Measurements from ENCODE around the gene PRKG1.

PRKG1 gene

DNA sequence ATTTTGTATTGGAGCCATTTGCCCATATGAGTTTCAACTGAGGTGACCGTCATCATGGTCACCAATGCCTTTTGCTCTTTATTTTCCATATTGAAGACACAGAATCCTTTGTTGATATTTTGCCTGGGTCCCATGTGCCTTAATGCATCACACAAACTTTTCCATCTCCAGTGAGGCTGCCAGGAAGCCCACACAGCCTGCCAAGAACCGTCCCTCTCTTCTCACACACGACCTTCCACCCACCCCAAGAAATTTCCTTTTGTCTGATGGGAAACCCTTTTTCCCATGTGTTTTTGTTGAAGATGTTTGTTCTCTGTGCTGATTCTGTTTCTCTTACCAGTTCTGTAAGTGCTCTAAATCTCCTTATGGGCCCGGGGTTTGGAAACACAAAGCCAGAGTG is 456.3 kb downstream of the PRKG1 start:
- TF ChIP-seq EZH2phosphoT487 (IDR thresholded peaks at IDR 0.05; ENCODE audit: borderline replicate concordance), result no peak
- TF ChIP-seq, protein P1, sequence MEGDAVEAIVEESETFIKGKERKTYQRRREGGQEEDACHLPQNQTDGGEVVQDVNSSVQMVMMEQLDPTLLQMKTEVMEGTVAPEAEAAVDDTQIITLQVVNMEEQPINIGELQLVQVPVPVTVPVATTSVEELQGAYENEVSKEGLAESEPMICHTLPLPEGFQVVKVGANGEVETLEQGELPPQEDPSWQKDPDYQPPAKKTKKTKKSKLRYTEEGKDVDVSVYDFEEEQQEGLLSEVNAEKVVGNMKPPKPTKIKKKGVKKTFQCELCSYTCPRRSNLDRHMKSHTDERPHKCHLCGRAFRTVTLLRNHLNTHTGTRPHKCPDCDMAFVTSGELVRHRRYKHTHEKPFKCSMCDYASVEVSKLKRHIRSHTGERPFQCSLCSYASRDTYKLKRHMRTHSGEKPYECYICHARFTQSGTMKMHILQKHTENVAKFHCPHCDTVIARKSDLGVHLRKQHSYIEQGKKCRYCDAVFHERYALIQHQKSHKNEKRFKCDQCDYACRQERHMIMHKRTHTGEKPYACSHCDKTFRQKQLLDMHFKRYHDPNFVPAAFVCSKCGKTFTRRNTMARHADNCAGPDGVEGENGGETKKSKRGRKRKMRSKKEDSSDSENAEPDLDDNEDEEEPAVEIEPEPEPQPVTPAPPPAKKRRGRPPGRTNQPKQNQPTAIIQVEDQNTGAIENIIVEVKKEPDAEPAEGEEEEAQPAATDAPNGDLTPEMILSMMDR (conservative IDR thresholded peaks at IDR 0.05; ENCODE audit: low read length), result no peak
- Histone ChIP-seq H3F3A (ENCODE audit: low read depth) (no peaks in the 10 kb centered on the region), H4K20me1 (ENCODE audit: insufficient read depth, low read length, poor library complexity, severe bottlenecking) (no peaks in the 10 kb centered on the region), H2AFZ (ENCODE audit: low read length) (no peak overlapping the region), H3K36me3 (ENCODE audit: insufficient read depth, low read length) (no peaks in the 10 kb centered on the region), H3K9me3 (ENCODE audit: insufficient read depth, low read depth, low read length) (no peaks in the 10 kb centered on the region), H3K27me3 (ENCODE audit: insufficient read depth, low read length, poor library complexity, severe bottlenecking) (no peaks in the 10 kb centered on the region), H3K79me2 (ENCODE audit: insufficient read depth, low read length) (no peaks in the 10 kb centered on the region), H3K9me2 (replicated peaks; ENCODE audit: low read depth, low read length) (no peaks in the 10 kb centered on the region), H3K4me2 (ENCODE audit: low read depth, low read length, poor library complexity, severe bottlenecking) (no peak overlapping the region), H3K4me1 (ENCODE audit: insufficient read depth, low read length, poor library complexity, severe bottlenecking) (no peaks in the 10 kb centered on the region), H3K9ac (ENCODE audit: low read depth, low read length, poor library complexity, severe bottlenecking) (no peak overlapping the region), H3K4me3 (ENCODE audit: low read length, poor library complexity, severe bottlenecking) (no peak overlapping the region)

DNA sequence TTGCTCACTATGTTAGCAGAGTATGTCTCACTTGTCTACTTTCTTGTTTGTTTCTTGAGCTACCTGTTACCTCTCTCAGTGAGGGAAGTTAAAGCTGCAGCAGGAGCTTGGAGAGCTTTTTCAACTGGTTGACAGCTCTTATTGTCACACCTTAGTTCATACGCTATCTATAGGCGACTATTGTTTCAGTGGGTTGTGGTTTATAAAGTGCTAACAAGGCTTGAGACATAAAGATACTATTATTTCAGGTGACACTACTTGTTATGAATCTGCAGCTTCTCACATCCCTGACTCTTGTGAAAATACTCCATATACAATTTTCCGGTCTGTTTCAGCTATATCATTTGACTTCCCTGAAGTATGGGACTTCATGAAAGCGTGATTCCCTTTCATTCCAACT is 457.8 kb downstream of the PRKG1 start:
- no peak overlapping the region for H2AFZ ChIP-seq (ENCODE audit: low read length)
- H3K27me3 ChIP-seq (ENCODE audit: insufficient read depth, low read length, poor library complexity, severe bottlenecking), result no peaks in the 10 kb centered on the region
- no peaks in the 10 kb centered on the region for H3K36me3 ChIP-seq (ENCODE audit: insufficient read depth, low read length)
- no peaks in the 10 kb centered on the region for H4K20me1 ChIP-seq (ENCODE audit: insufficient read depth, low read length, poor library complexity, severe bottlenecking)
- H3K9me3 ChIP-seq (ENCODE audit: insufficient read depth, low read depth, low read length), result no peaks in the 10 kb centered on the region
- H3K4me2 ChIP-seq (ENCODE audit: low read depth, low read length, poor library complexity, severe bottlenecking), result no peak overlapping the region
- no peaks in the 10 kb centered on the region for H3K4me1 ChIP-seq (ENCODE audit: insufficient read depth, low read length, poor library complexity, severe bottlenecking)
- H3F3A ChIP-seq (ENCODE audit: low read depth), result no peaks in the 10 kb centered on the region
- H3K79me2 ChIP-seq (ENCODE audit: insufficient read depth, low read length), result no peaks in the 10 kb centered on the region
- TF ChIP-seq, protein P1 (conservative IDR thresholded peaks at IDR 0.05; ENCODE audit: low read length), result no peak
- no peak for TF ChIP-seq EZH2phosphoT487 (IDR thresholded peaks at IDR 0.05; ENCODE audit: borderline replicate concordance)
- H3K4me3 ChIP-seq (ENCODE audit: low read length, poor library complexity, severe bottlenecking), result no peak overlapping the region
- no peak overlapping the region for H3K9ac ChIP-seq (ENCODE audit: low read depth, low read length, poor library complexity, severe bottlenecking)
- no peaks in the 10 kb centered on the region for H3K9me2 ChIP-seq (replicated peaks; ENCODE audit: low read depth, low read length)

DNA sequence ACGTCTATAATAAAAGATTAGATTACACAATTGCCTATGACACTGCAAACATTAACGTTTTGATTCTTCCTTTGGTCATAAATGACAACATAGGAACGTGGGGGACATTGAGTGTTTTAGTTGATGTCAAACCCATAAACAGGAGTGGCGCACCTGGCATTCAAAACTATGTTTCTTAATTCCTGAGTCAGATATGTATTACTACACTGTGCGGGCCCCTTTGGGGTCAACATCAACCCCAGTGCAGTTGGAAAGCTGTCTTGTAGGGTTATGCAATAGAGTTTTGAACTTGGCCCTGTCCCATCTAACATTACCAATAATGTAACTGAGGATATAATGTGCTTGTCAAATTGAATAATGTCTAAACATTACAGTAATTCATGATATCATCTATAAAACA is 468.6 kb downstream of the PRKG1 start:
- no peaks in the 10 kb centered on the region for H3F3A ChIP-seq (ENCODE audit: low read depth)
- no peaks in the 10 kb centered on the region for H3K36me3 ChIP-seq (ENCODE audit: insufficient read depth, low read length)
- H3K4me3 ChIP-seq (ENCODE audit: low read length, poor library complexity, severe bottlenecking), result no peak overlapping the region
- no peaks in the 10 kb centered on the region for H3K9me2 ChIP-seq (replicated peaks; ENCODE audit: low read depth, low read length)
- H2AFZ ChIP-seq (ENCODE audit: low read length), result no peak overlapping the region
- H3K4me2 ChIP-seq (ENCODE audit: low read depth, low read length, poor library complexity, severe bottlenecking), result no peak overlapping the region
- H3K27me3 ChIP-seq (ENCODE audit: insufficient read depth, low read length, poor library complexity, severe bottlenecking), result no peaks in the 10 kb centered on the region
- no peak overlapping the region for H3K9ac ChIP-seq (ENCODE audit: low read depth, low read length, poor library complexity, severe bottlenecking)
- H3K4me1 ChIP-seq (ENCODE audit: insufficient read depth, low read length, poor library complexity, severe bottlenecking), result no peaks in the 10 kb centered on the region
- H4K20me1 ChIP-seq (ENCODE audit: insufficient read depth, low read length, poor library complexity, severe bottlenecking), result no peaks in the 10 kb centered on the region
- TF ChIP-seq, protein P1 (conservative IDR thresholded peaks at IDR 0.05; ENCODE audit: low read length), result no peak
- TF ChIP-seq EZH2phosphoT487 (IDR thresholded peaks at IDR 0.05; ENCODE audit: borderline replicate concordance), result no peak
- H3K9me3 ChIP-seq (ENCODE audit: insufficient read depth, low read depth, low read length), result no peaks in the 10 kb centered on the region
- no peaks in the 10 kb centered on the region for H3K79me2 ChIP-seq (ENCODE audit: insufficient read depth, low read length)

All from Loucy (cell line).